ENCODE results near the gene NLGN1.
"Not testable (repeated sequence)": the region's sequence is repeated elsewhere in the genome, so short reads cannot be mapped to it uniquely, and the experiment has no call there.

The NLGN1 gene

GRCh38 chr3:173465112-173465511 is 67.6 kb downstream of the NLGN1 start:
- H3K36me3 Mint-ChIP-seq (ENCODE audit: insufficient read depth), result no peaks in the 10 kb centered on the region
- DNase-seq (no peak), ATAC-seq (replicated peaks) (no peak)
- no peak overlapping the region for H3K4me3 Mint-ChIP-seq
- H3K9me3 Mint-ChIP-seq, result peaks cover 7 to 14% of the 10 kb centered on the region in 2 donors
- no peaks in the 10 kb centered on the region for H3K27me3 Mint-ChIP-seq
- no peak overlapping the region for H3K27ac Mint-ChIP-seq
- H3K4me1 Mint-ChIP-seq (ENCODE audit: low read depth in 2 of 2), result no peaks in the 10 kb centered on the region

DNA sequence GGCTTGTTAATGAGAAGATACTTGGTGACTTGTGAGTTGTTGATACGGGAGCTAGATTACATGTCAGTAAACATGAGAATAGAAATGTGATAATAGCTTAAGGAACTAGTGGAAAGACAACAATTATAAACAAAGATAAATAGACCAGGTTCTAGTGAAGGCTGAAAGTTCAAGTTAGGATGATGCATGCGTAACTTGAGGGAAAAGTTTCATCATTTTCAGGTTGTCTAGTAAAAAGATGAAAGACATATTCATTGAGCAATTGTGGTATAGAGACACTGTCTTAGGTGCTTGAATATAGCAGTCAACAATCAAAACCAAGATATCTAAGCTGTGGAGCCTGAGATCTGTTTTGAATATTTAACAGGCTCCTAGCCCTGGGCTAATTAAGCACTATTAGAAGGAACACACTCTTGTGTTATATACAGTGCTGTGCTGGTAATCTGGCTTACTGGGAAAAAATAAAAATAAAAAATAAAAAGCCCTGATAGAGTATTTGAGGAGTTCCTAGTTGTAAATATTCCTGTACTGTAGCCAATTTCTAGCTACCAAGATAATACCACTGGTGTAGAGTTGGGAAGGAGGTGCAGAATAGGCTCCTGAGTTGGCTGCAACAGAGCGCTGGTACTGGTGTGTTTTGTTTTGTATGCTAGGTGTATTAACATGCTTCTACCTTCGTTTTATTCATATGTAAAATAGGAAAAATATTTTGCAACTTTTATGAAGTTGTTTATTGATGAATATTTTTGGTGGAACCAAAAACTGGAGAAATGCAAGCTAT is 68.5 kb downstream of the NLGN1 start:
- H3K36me3 Mint-ChIP-seq (ENCODE audit: insufficient read depth), result no peaks in the 10 kb centered on the region
- peaks cover 9 to 14% of the 10 kb centered on the region in 2 donors for H3K9me3 Mint-ChIP-seq
- H3K4me1 Mint-ChIP-seq (ENCODE audit: low read depth in 2 of 2), result no peaks in the 10 kb centered on the region
- H3K4me3 Mint-ChIP-seq, result no peak overlapping the region
- no peak for ATAC-seq (replicated peaks)
- no peaks in the 10 kb centered on the region for H3K27me3 Mint-ChIP-seq
- H3K27ac Mint-ChIP-seq, result no peak overlapping the region
- DNase-seq, result no peak

GRCh38 chr3:173467501-173467900 is 70.0 kb downstream of the NLGN1 start:
- peaks cover 6 to 10% of the 10 kb centered on the region in 2 donors for H3K9me3 Mint-ChIP-seq
- H3K27ac Mint-ChIP-seq, result no peak overlapping the region
- no peak for ATAC-seq (replicated peaks)
- H3K4me1 Mint-ChIP-seq (ENCODE audit: low read depth in 2 of 2), result no peaks in the 10 kb centered on the region
- DNase-seq, result no peak
- H3K36me3 Mint-ChIP-seq (ENCODE audit: insufficient read depth), result no peaks in the 10 kb centered on the region
- H3K4me3 Mint-ChIP-seq, result no peak overlapping the region
- no peaks in the 10 kb centered on the region for H3K27me3 Mint-ChIP-seq

DNA sequence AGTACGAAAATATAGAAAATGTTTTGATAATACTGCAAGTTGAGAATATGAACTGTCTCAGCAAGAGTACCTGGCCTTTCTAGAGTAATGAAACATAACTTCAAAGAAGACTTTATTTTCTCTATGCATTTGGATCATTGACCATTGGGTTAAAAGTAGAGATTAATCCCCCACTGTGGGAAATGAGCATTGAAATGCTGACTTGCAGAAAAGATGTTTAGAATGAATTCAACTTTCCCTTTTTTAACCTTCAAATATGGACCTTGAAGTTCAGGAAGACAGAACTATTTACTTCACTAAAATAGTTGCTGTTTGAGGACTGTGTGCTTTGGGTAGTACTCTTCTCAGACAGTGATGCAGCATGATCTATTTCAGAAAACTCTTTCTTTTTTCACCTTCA is 75.7 kb downstream of the NLGN1 start:
- DNase-seq, result no peak

DNA sequence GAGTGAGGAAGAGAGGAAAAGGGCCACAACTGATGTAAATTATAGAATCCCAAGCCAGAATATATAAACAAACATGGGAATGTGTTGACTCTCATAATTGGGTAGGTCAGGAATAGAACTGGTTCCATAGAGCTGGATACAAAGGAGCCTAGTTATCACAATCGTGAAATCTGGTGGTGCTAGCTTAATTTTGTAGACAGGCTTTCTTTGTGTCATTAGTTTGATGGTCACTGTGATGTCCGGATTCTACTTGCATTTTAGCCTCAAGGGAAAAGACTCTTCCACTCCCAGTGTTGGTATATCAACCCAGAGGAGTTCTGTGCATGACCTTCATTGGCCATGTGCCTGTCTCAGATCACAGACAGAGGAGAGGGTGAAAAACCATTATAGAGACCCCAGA is 81.8 kb downstream of the NLGN1 start:
- no peak for DNase-seq

More for the DNA sequence above, 75.7 kb downstream of the NLGN1 start:
- H3K4me3 Mint-ChIP-seq, result no peak overlapping the region
- H3K4me1 Mint-ChIP-seq (ENCODE audit: low read depth in 2 of 2), result no peaks in the 10 kb centered on the region
- peaks cover 15 to 16% of the 10 kb centered on the region in 2 donors for H3K9me3 Mint-ChIP-seq
- ATAC-seq (replicated peaks), result no peak
- no peak overlapping the region for H3K27ac Mint-ChIP-seq
- no peaks in the 10 kb centered on the region for H3K36me3 Mint-ChIP-seq (ENCODE audit: insufficient read depth)
- H3K27me3 Mint-ChIP-seq, result no peaks in the 10 kb centered on the region

DNA sequence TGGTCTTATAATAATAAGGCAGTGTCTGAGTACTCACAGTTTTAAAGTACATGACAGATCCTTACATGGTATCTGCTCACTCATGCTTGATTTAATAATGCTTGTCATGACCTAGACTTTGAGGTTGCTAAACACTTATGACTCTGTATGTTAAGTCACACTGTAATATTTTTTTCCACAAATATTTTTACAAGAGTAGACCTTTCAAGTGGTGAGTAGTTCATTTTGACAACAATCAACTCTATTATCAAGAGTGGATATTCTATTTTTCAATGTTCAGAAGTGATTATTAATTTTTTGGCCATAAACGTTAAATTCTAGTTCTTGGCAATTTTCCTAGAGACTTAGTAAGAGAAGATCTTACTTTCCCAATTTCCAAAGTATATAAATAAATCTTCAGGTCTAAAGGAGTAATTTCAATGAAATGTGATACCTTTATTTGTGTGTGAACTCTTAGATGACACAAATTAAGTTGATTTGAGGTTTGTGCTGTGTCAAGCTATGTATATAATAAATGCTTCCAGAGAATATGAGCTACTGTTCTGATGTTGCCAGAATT is 104.5 kb downstream of the NLGN1 start:
- Mint-ChIP-seq H3K27ac (no peak overlapping the region), H3K27me3 (no peaks in the 10 kb centered on the region), H3K4me1 (ENCODE audit: low read depth in 2 of 2) (no peaks in the 10 kb centered on the region), H3K36me3 (ENCODE audit: insufficient read depth) (no peaks in the 10 kb centered on the region), H3K9me3 (peaks cover 6 to 12% of the 10 kb centered on the region in 2 donors), H3K4me3 (no peak overlapping the region)
- ATAC-seq (replicated peaks) (no peak), DNase-seq (no peak)

More for the DNA sequence above, 81.8 kb downstream of the NLGN1 start:
- H3K4me1 Mint-ChIP-seq (ENCODE audit: low read depth in 2 of 2), result no peaks in the 10 kb centered on the region
- H3K27ac Mint-ChIP-seq, result no peak overlapping the region
- H3K36me3 Mint-ChIP-seq (ENCODE audit: insufficient read depth), result no peaks in the 10 kb centered on the region
- H3K27me3 Mint-ChIP-seq, result no peaks in the 10 kb centered on the region
- H3K4me3 Mint-ChIP-seq, result no peak overlapping the region
- H3K9me3 Mint-ChIP-seq, result peaks cover 16 to 17% of the 10 kb centered on the region in 2 donors
- no peak for ATAC-seq (replicated peaks)

- Mint-ChIP-seq H3K27ac (no peak overlapping the region), H3K4me1 (ENCODE audit: low read depth in 2 of 2) (no peaks in the 10 kb centered on the region), H3K4me3 (no peak overlapping the region), H3K9me3 (peaks cover 6 to 16% of the 10 kb centered on the region in 2 donors), H3K27me3 (no peaks in the 10 kb centered on the region), H3K36me3 (ENCODE audit: insufficient read depth) (no peaks in the 10 kb centered on the region)
- DNase-seq, result no peak
- no peak for ATAC-seq (replicated peaks)
Observed at GRCh38 chr3:173502983-173503568, 105.5 kb downstream of the NLGN1 start.

DNA sequence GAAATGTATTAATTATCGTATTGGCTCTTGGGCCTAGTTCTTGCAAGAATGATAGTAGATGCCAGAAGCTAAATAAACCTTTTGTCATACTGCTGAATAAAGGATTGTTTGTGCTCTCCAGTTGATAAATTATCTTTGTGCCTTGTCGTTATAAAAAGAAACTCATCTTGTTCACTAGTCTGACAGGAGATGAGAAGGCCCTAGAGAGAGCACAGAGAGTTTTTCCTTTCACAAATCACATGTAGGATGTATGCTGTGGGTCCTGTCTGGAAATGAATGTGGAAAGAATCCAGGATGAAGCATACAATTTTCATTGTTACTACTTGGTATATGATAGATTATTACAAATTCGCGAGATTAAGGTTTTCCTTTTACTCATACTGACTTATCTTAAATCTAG is 113.0 kb downstream of the NLGN1 start:
- H3K27me3 Mint-ChIP-seq, result no peaks in the 10 kb centered on the region
- ATAC-seq (replicated peaks) (no peak), DNase-seq (no peak)
- no peaks in the 10 kb centered on the region for H3K4me1 Mint-ChIP-seq (ENCODE audit: low read depth in 2 of 2)
- H3K4me3 Mint-ChIP-seq, result no peak overlapping the region
- H3K27ac Mint-ChIP-seq, result no peak overlapping the region
- H3K36me3 Mint-ChIP-seq (ENCODE audit: insufficient read depth), result no peaks in the 10 kb centered on the region
- H3K9me3 Mint-ChIP-seq, result peaks cover 4 to 14% of the 10 kb centered on the region in 2 donors

DNA sequence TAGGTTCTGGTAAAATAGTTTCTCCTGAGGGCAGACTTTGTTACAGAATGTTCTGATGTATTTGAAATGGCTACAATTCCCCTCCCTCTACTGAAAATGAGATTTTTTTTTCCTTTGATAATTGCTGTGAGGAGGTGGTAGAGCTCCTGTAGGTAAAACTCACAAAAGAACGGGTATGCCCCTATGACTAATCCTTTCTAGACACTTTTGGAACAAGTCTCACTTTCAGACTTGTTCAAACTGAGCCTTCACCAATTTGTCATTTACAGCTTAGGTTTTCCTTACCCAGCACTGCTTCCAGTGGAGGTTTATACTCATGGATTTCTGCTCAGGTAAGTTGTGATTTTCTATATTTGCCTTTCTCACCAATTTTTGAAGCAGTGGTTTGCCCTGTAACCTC is 115.6 kb downstream of the NLGN1 start:
- H3K36me3 Mint-ChIP-seq (ENCODE audit: insufficient read depth), result no peaks in the 10 kb centered on the region
- no peak overlapping the region for H3K4me3 Mint-ChIP-seq
- no peak for ATAC-seq (replicated peaks)
- H3K4me1 Mint-ChIP-seq (ENCODE audit: low read depth in 2 of 2), result no peaks in the 10 kb centered on the region
- no peak for DNase-seq
- peaks cover 4 to 14% of the 10 kb centered on the region in 2 donors for H3K9me3 Mint-ChIP-seq
- no peak overlapping the region for H3K27ac Mint-ChIP-seq
- no peaks in the 10 kb centered on the region for H3K27me3 Mint-ChIP-seq

GRCh38 chr3:173529062-173529711 is 131.6 kb downstream of the NLGN1 start:
- ATAC-seq (replicated peaks) (no peak), DNase-seq (no peak)
- no peak overlapping the region for H3K4me3 Mint-ChIP-seq
- H3K4me1 Mint-ChIP-seq (ENCODE audit: low read depth in 2 of 2), result no peaks in the 10 kb centered on the region
- peaks cover 9 to 15% of the 10 kb centered on the region in 2 donors for H3K9me3 Mint-ChIP-seq
- H3K36me3 Mint-ChIP-seq (ENCODE audit: insufficient read depth), result no peaks in the 10 kb centered on the region
- H3K27ac Mint-ChIP-seq, result no peak overlapping the region
- H3K27me3 Mint-ChIP-seq, result no peaks in the 10 kb centered on the region

DNA sequence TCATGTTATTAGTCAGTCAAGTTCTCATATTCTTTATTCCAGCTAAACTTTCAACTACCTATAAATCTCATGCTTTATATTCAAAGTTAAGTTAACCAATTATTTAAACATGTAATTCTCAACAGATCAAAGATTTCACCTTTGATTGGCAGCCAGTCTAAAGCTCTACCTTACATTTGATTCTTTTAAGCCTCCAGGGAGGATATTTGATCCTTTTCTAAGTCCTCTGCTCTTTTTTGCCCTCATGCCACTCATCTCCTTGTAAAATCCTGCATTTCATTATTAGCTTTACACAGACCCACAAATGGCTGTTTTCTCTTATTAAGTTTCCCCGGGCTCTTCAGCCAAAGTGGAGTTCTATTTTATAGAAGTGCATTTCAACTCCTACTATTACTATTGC is 134.1 kb downstream of the NLGN1 start:
- H3K4me3 Mint-ChIP-seq, result no peak overlapping the region
- no peaks in the 10 kb centered on the region for H3K4me1 Mint-ChIP-seq (ENCODE audit: low read depth in 2 of 2)
- DNase-seq, result no peak

GRCh38 chr3:173538410-173538809 is 140.9 kb downstream of the NLGN1 start:
- ATAC-seq (replicated peaks) (no peak), DNase-seq (no peak)
- Mint-ChIP-seq H3K4me3 (no peak overlapping the region), H3K4me1 (ENCODE audit: low read depth in 2 of 2) (no peaks in the 10 kb centered on the region), H3K27me3 (no peaks in the 10 kb centered on the region), H3K27ac (no peak overlapping the region), H3K9me3 (peaks cover 0 to 2% of the 10 kb centered on the region in 2 donors), H3K36me3 (ENCODE audit: insufficient read depth) (no peaks in the 10 kb centered on the region)

More for the DNA sequence above, 134.1 kb downstream of the NLGN1 start:
- no peak for ATAC-seq (replicated peaks)
- Mint-ChIP-seq H3K36me3 (ENCODE audit: insufficient read depth) (no peaks in the 10 kb centered on the region), H3K9me3 (peaks cover 7 to 9% of the 10 kb centered on the region in 2 donors), H3K27ac (no peak overlapping the region), H3K27me3 (no peaks in the 10 kb centered on the region)

DNA sequence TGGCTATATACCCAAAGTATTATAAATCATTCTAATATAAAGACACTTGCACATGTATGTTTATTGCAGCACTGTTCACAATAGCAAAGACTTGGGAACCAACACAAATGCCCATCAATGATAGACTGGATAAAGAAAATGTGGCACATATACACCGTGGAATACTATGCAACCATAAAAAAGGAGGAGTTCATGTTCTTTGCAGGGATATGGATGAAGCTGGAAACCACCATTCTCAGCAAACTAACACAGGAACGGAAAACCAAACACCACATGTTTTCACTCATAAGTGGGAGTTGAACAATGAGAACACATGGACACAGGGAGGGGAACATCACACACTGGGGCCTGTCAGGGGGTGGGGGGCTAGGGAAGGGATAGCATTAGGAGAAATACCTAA is 148.0 kb downstream of the NLGN1 start:
- H3K4me3 Mint-ChIP-seq, result not testable (repeated sequence)

More for the DNA sequence above, 148.0 kb downstream of the NLGN1 start:
- H3K27ac Mint-ChIP-seq; H3K9me3 Mint-ChIP-seq; H3K36me3 Mint-ChIP-seq (ENCODE audit: insufficient read depth); H3K4me1 Mint-ChIP-seq (ENCODE audit: low read depth in 2 of 2); ATAC-seq (replicated peaks); H3K27me3 Mint-ChIP-seq; DNase-seq: not testable (repeated sequence)

All from effector memory CD8-positive, alpha-beta T cell (primary cell).